HCT116 (cell line): ENCODE measurements around the gene SDE2. TPM values are rescaled to one million over a fixed set of nuclear protein-coding genes. Genes with fewer than 3 reads are reported as not detected.

Experiments used
- ATAC-seq: fragments of 200-7000 bp; cut with Tn5 transposase; 2 replicates; pipeline ENCODE4 v1.9.1; 2020; ENCODE audit warnings: mild to moderate bottlenecking, moderate library complexity
- BruUV-seq: library from RNA; stranded (reverse); fragments of 400-500 nt; replicated peaks from 2 replicates; lab custom pipeline; 2021; lab: Mats Ljungman, UMichigan
- CTCF ChIA-PET: fragments of 300-600 bp; sonication (Branson Sonifier 250); formaldehyde crosslinking; loops from one replicate; lab custom pipeline; 2021; ENCODE audit warnings: antibody characterized with exemption; lab: Charles Lee
- POLR2A ChIA-PET: fragments of 300-600, 350-600 bp; sonication (Branson Sonifier 250); formaldehyde crosslinking; loops from one replicate; lab custom pipeline; 2021; ENCODE audit warnings: antibody characterized with exemption; lab: Charles Lee
- RAD21 ChIA-PET, 2 experiments: fragments of 300-600 bp; sonication (Branson Sonifier 250); formaldehyde crosslinking; loops; one replicate each; lab custom pipeline; 2023; ENCODE audit warnings: low total read pairs in 2 of 2; ENCODE audit not compliant: uncharacterized antibody in 2 of 2, unreplicated experiment in 2 of 2, low non-redundant PET in 1 of 2; lab: Charles Lee
- DNase-seq: peaks from one replicate; pipeline ENCODE4 v3.0.0-alpha.2; 2010; ENCODE audit warnings: low read depth, low spot score
- H2AFZ ChIP-seq: fragments of 200-600 bp; shearing (Covaris generic), sonication (generic); 2 replicates; pipeline ENCODE4 v1.6.1; 2017; ENCODE audit warnings: low read depth, mixed run types, mixed read lengths, antibody characterized with exemption, low read length; ENCODE audit not compliant: poor library complexity, severe bottlenecking
- H3K27ac ChIP-seq: 2 replicates; pipeline ENCODE4 v1.5.1; 2012; ENCODE audit warnings: low read depth, low read length
- H3K27me3 ChIP-seq: fragments of 200-600 bp; sonication (generic); 2 replicates; pipeline ENCODE4 v1.6.1; 2016; ENCODE audit warnings: mixed run types, low read length, mixed read lengths; ENCODE audit not compliant: insufficient read depth
- H3K36me3 ChIP-seq, 2 experiments: fragments of 200-500 bp in 1 of 2; fragments of 200-600 bp in 1 of 2; sonication (Bioruptor generic) in 1 of 2; sonication (generic) in 1 of 2; 2 replicates each; pipeline versions ENCODE4 v1.5.1 to v1.6.1; 2014 to 2016; ENCODE audit warnings: low read length in 2 of 2, inconsistent platforms in 1 of 2, mixed read lengths in 1 of 2, mixed run types in 1 of 2; ENCODE audit not compliant: insufficient read depth in 2 of 2, control insufficient read depth in 1 of 2
- H3K4me1 ChIP-seq, 2 experiments: fragments of 200-600 bp in 1 of 2; sonication (generic) in 1 of 2; 2 replicates each; pipeline versions ENCODE4 v1.5.1 to v1.6.1; 2012 to 2017; ENCODE audit warnings: low read length in 2 of 2, inconsistent platforms in 1 of 2, mild to moderate bottlenecking in 1 of 2, mixed read lengths in 1 of 2, mixed run types in 1 of 2, moderate library complexity in 1 of 2; ENCODE audit not compliant: insufficient read depth in 2 of 2, control insufficient read depth in 1 of 2
- H3K4me2 ChIP-seq: fragments of 200-600 bp; sonication (generic); 2 replicates; pipeline ENCODE4 v1.6.1; 2017; ENCODE audit warnings: mixed run types, low read length, mixed read lengths
- H3K4me3 ChIP-seq, 2 experiments: fragments of 200-600 bp in 1 of 2; sonication (generic) in 1 of 2; replicated peaks in 1 of 2; 2 replicates each; pipeline ENCODE4 v1.5.1; 2011 to 2016; ENCODE audit warnings: low read length in 2 of 2, control low read depth in 1 of 2, low read depth in 1 of 2, mild to moderate bottlenecking in 1 of 2, mixed read lengths in 1 of 2, mixed run types in 1 of 2
- H3K79me2 ChIP-seq: fragments of 200-600 bp; sonication (generic); 2 replicates; pipeline ENCODE4 v1.6.1; 2017; ENCODE audit warnings: mild to moderate bottlenecking, mixed run types, low read length, moderate library complexity, mixed read lengths; ENCODE audit not compliant: insufficient read depth
- H3K9ac ChIP-seq: fragments of 200-600 bp; sonication (generic); 2 replicates; pipeline ENCODE4 v1.6.1; 2016; ENCODE audit warnings: low read length, mixed read lengths
- H3K9me2 ChIP-seq: fragments of 200-600 bp; sonication (generic), shearing (Covaris generic); 2 replicates; pipeline ENCODE4 v1.6.1; 2017; ENCODE audit warnings: mixed run types, mild to moderate bottlenecking, moderate library complexity; ENCODE audit not compliant: insufficient read depth
- H3K9me3 ChIP-seq, 2 experiments: fragments of 200-500 bp in 1 of 2; fragments of 200-600 bp in 1 of 2; sonication (Bioruptor generic) in 1 of 2; sonication (generic) in 1 of 2; 2 replicates each; pipeline ENCODE4 v1.6.1; 2014 to 2017; ENCODE audit warnings: low read length in 2 of 2, mixed read lengths in 2 of 2, inconsistent platforms in 1 of 2, low read depth in 1 of 2, mild to moderate bottlenecking in 1 of 2, mixed run types in 1 of 2, moderate library complexity in 1 of 2; ENCODE audit not compliant: control insufficient read depth in 1 of 2, insufficient read depth in 1 of 2
- H4K20me1 ChIP-seq: fragments of 200-600 bp; sonication (generic), shearing (Covaris generic); 2 replicates; pipeline ENCODE4 v1.6.1; 2017; ENCODE audit warnings: mixed run types, mild to moderate bottlenecking, moderate library complexity; ENCODE audit not compliant: insufficient read depth
- CEBPB ChIP-seq: IDR thresholded peaks from 2 replicates; pipeline ENCODE4 v1.6.1; 2012; ENCODE audit warnings: low read depth
- EGR1 ChIP-seq: IDR thresholded peaks from 2 replicates; pipeline ENCODE4 v1.6.1; 2012; ENCODE audit warnings: low read depth
- ELF1 ChIP-seq: IDR thresholded peaks from 2 replicates; pipeline ENCODE4 v1.6.1; 2012; ENCODE audit warnings: low read depth, borderline replicate concordance
- EZH2 ChIP-seq: fragments of 200-600 bp; sonication (generic); IDR thresholded peaks from 2 replicates; pipeline ENCODE4 v1.6.1; 2017; ENCODE audit warnings: antibody characterized with exemption, mixed run types
- FOSL1 ChIP-seq: IDR thresholded peaks from 2 replicates; pipeline ENCODE4 v1.6.1; 2012; ENCODE audit warnings: low read depth
- JUND ChIP-seq: IDR thresholded peaks from 2 replicates; pipeline ENCODE4 v1.6.1; 2012
- MAX ChIP-seq: IDR thresholded peaks from 2 replicates; pipeline ENCODE4 v1.6.1; 2012
- POLR2A ChIP-seq: IDR thresholded peaks from 2 replicates; pipeline ENCODE4 v1.7.0; 2011; ENCODE audit warnings: borderline replicate concordance; ENCODE audit not compliant: insufficient read depth, insufficient read length; ENCODE audit errors: extremely low read depth
- POLR2AphosphoS5 ChIP-seq: IDR thresholded peaks from 2 replicates; pipeline ENCODE4 v1.6.1; 2011; ENCODE audit warnings: mild to moderate bottlenecking, low read depth, low read length, moderate library complexity
- RAD21 ChIP-seq: IDR thresholded peaks from 2 replicates; pipeline ENCODE4 v1.6.1; 2012; ENCODE audit warnings: low read depth, mild to moderate bottlenecking
- REST ChIP-seq: IDR thresholded peaks from 2 replicates; pipeline ENCODE4 v1.6.1; 2012; ENCODE audit warnings: low read depth
- SIN3A ChIP-seq: IDR thresholded peaks from 2 replicates; pipeline ENCODE4 v1.6.1; 2012; ENCODE audit warnings: low read depth
- SRF ChIP-seq: IDR thresholded peaks from 2 replicates; pipeline ENCODE4 v1.6.1; 2012; ENCODE audit warnings: low read depth
- TCF7L2 ChIP-seq: IDR thresholded peaks from 2 replicates; pipeline ENCODE4 v1.7.0; 2011; ENCODE audit warnings: borderline replicate concordance, inconsistent platforms; ENCODE audit not compliant: insufficient read depth, insufficient read length; ENCODE audit errors: extremely low read depth
- YY1 ChIP-seq: IDR thresholded peaks from 2 replicates; pipeline ENCODE4 v1.6.1; 2011; ENCODE audit warnings: low read length, low read depth, moderate library complexity, mild to moderate bottlenecking; ENCODE audit not compliant: insufficient replicate concordance; ENCODE audit errors: extremely low read depth
- ZBTB33 ChIP-seq: IDR thresholded peaks from 2 replicates; pipeline ENCODE4 v1.6.1; 2011; ENCODE audit warnings: mild to moderate bottlenecking, low read length, moderate library complexity; ENCODE audit not compliant: insufficient replicate concordance; ENCODE audit errors: extremely low read depth
- ZNF274 ChIP-seq: fragments of 200-500 bp; sonication (Bioruptor generic); IDR thresholded peaks from 2 replicates; pipeline ENCODE4 v1.6.1; 2014; ENCODE audit warnings: mild to moderate bottlenecking, low read depth, low read length, inconsistent platforms
- intact Hi-C: fragments of 100-400 bp; cut with micrococcal nuclease; formaldehyde crosslinking; loops from 2 replicates; pipeline ENCODE4 v1.10.0; 2022
- total RNA-seq: library from RNA; stranded (reverse); gene quantifications from one replicate; pipeline ENCODE4 v1.2.1, GENCODE V29; 2021; ENCODE audit not compliant: unreplicated experiment
- TF ChIP-seq, protein P1 (sequence below): IDR thresholded peaks from 2 replicates; pipeline ENCODE4 v1.6.1; 2012
- TF ChIP-seq, protein P2 (sequence below), 3 experiments: fragments of 200-600 bp in 1 of 3; sonication (generic) in 1 of 3; IDR thresholded peaks in 2 of 3; conservative IDR thresholded peaks in 1 of 3; 2 replicates each; pipeline ENCODE4 v1.5.1; 2012 to 2017; ENCODE audit warnings: low read depth in 2 of 3, low read length in 2 of 3, antibody characterized with exemption in 1 of 3, borderline replicate concordance in 1 of 3, control low read depth in 1 of 3, mild to moderate bottlenecking in 1 of 3, mixed read lengths in 1 of 3, mixed run types in 1 of 3, moderate library complexity in 1 of 3; ENCODE audit not compliant: insufficient read depth in 1 of 3

The SDE2 gene
- total RNA-seq, 1 experiment from 2014 or later, result 22.5 TPM

DNA sequence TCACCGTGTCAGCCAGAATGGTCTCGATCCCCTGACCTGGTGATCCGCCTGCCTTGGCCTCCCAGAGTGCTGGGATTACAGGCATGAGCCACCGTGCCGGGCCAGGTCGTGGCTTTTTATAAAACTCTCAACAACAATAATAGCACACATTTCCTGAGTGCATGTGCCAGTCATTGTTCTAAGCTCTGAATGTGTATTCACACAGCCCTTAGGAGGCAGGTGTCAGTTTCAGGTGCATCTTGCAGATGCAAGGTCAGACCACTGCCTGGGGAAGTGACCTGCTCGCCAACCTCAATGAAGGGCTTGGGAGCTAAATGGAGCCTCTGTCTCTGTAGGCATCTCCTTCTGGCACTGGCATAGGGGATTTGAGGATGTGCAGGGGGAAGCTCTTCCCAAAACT lies 56.6 kb downstream of the SDE2 start (continued):
- no peak for TF ChIP-seq REST
- TF ChIP-seq ELF1, result no peak
- no peak for TF ChIP-seq EZH2
- TF ChIP-seq, protein P1, sequence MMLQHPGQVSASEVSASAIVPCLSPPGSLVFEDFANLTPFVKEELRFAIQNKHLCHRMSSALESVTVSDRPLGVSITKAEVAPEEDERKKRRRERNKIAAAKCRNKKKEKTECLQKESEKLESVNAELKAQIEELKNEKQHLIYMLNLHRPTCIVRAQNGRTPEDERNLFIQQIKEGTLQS, result no peak

DNA sequence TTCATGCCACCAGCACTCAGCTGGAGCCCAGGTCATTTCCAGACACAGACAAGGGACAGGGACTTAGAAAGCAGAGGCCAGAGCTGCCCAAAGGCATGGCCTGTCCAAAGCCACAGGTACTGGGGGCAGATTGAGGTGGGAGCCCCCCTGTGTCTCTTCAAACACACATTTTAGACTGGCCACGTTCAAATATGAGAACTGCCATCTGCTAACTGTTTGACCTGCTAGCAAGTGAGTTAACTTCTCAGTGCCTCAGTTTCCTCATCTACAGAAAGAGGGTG lies 57.3 kb downstream of the SDE2 start:
- Histone ChIP-seq H3K27me3 (no peaks in the 10 kb centered on the region), H3K4me1 (no peaks in the 10 kb centered on the region), H3K36me3 (no peaks in the 10 kb centered on the region), H3K4me2 (no peak overlapping the region), H3K9me2 (no peaks in the 10 kb centered on the region), H3K4me3 (no peak overlapping the region), H3K9me3 (no peaks in the 10 kb centered on the region), H3K27ac (no peak overlapping the region), H3K9ac (no peak overlapping the region), H4K20me1 (no peaks in the 10 kb centered on the region), H2AFZ (no peak overlapping the region), H3K79me2 (no peaks in the 10 kb centered on the region)
- intact Hi-C loops, result no loop called here
- no peak for ATAC-seq
- DNase-seq, result no peak
- RAD21 ChIA-PET, result no interaction called here
- BruUV-seq, result no TSS peak
- POLR2A ChIA-PET, result no interaction called here
- CTCF ChIA-PET, result no interaction called here
- TF ChIP-seq EGR1, result no peak
- no peak for TF ChIP-seq FOSL1
- TF ChIP-seq YY1, result no peak
- TF ChIP-seq ZNF274, result no peak
- no peak for TF ChIP-seq SIN3A
- TF ChIP-seq RAD21, result no peak
- no peak for TF ChIP-seq POLR2AphosphoS5
- no peak for TF ChIP-seq TCF7L2
- TF ChIP-seq MAX, result no peak
- TF ChIP-seq SRF, result no peak
- no peak for TF ChIP-seq CEBPB
- TF ChIP-seq ELF1, result no peak
- no peak for TF ChIP-seq EZH2
- TF ChIP-seq, protein P2, sequence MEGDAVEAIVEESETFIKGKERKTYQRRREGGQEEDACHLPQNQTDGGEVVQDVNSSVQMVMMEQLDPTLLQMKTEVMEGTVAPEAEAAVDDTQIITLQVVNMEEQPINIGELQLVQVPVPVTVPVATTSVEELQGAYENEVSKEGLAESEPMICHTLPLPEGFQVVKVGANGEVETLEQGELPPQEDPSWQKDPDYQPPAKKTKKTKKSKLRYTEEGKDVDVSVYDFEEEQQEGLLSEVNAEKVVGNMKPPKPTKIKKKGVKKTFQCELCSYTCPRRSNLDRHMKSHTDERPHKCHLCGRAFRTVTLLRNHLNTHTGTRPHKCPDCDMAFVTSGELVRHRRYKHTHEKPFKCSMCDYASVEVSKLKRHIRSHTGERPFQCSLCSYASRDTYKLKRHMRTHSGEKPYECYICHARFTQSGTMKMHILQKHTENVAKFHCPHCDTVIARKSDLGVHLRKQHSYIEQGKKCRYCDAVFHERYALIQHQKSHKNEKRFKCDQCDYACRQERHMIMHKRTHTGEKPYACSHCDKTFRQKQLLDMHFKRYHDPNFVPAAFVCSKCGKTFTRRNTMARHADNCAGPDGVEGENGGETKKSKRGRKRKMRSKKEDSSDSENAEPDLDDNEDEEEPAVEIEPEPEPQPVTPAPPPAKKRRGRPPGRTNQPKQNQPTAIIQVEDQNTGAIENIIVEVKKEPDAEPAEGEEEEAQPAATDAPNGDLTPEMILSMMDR (IDR thresholded peaks at IDR 0.05 in 2 of 3, conservative IDR thresholded peaks at IDR 0.05 in 1 of 3; ENCODE audit: borderline replicate concordance in 1 of 3, insufficient read depth in 1 of 3, low read depth in 2 of 3, low read length in 2 of 3), result no peak
- TF ChIP-seq, protein P1, result no peak
- no peak for TF ChIP-seq ZBTB33
- TF ChIP-seq POLR2A, result no peak
- no peak for TF ChIP-seq JUND
